Parathyroid adenoma (tissue), 2 donors: ENCODE measurements around the gene ANKRD63.

ENCODE experiments used
- H2AFZ ChIP-seq: fragments of 300-600 bp; sonication (generic); one replicate; pipeline ENCODE4 v1.7.0; 2017; ENCODE audit warnings: antibody characterized with exemption, mild to moderate bottlenecking
- H3K27ac ChIP-seq: fragments of 300-600 bp; sonication (generic); one replicate; pipeline ENCODE4 v1.7.0; 2017
- H3K27me3 ChIP-seq: fragments of 300-600 bp; sonication (generic); one replicate; pipeline ENCODE4 v1.7.0; 2017; ENCODE audit warnings: low read length; ENCODE audit not compliant: control insufficient read depth, insufficient read depth
- H3K36me3 ChIP-seq: fragments of 300-600 bp; sonication (generic); one replicate; pipeline ENCODE4 v1.7.0; 2017; ENCODE audit warnings: low read length; ENCODE audit not compliant: control insufficient read depth, insufficient read depth
- H3K4me1 ChIP-seq: fragments of 300-600 bp; sonication (generic); one replicate; pipeline ENCODE4 v1.7.0; 2017; ENCODE audit warnings: control low read depth
- H3K4me2 ChIP-seq: fragments of 300-600 bp; sonication (generic); one replicate; pipeline ENCODE4 v1.7.0; 2017; ENCODE audit warnings: low read length
- H3K4me3 ChIP-seq: fragments of 300-600 bp; sonication (generic); one replicate; pipeline ENCODE4 v1.7.0; 2017; ENCODE audit warnings: low read depth, low read length
- H3K79me2 ChIP-seq: fragments of 300-600 bp; sonication (generic); one replicate; pipeline ENCODE4 v1.7.0; 2017; ENCODE audit warnings: control low read depth
- H3K9ac ChIP-seq: fragments of 300-600 bp; sonication (generic); one replicate; pipeline ENCODE4 v1.7.0; 2017; ENCODE audit warnings: mild to moderate bottlenecking
- H3K9me3 ChIP-seq: fragments of 300-600 bp; sonication (generic); one replicate; pipeline ENCODE4 v1.7.0; 2017; ENCODE audit warnings: low read length; ENCODE audit not compliant: control insufficient read depth
- TF ChIP-seq, protein P1 (sequence below): fragments of 300-600 bp; sonication (generic); IDR thresholded peaks from one replicate; pipeline ENCODE4 v1.7.0; 2017; ENCODE audit warnings: antibody characterized with exemption, mild to moderate bottlenecking
- donor health status: primary hyperparathyroidism.

Gene ANKRD63

DNA sequence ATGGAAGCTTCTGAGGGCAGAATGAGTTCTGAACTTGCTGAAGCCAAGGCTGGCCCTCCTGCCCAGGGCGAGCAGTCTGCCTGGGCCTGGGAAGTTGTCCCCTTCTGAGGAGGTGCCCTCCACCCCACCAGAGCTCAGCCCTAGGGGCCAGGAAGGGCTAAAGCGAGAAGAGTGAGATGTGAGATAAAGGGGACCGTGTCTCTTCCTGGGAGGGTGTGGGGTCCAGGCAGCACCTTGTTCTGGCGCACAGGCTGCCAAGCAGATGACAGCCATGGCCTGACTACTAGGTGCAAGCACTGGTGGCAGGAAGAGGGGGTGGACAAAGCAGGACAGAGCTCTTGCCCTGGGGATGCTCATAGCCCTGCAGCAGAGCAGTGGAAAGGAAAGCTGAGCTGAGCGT is 40.3 kb downstream of the ANKRD63 start:
- no peaks in the 10 kb centered on the region for H3K27me3 ChIP-seq
- no peak overlapping the region for H3K9ac ChIP-seq
- no peaks in the 10 kb centered on the region for H3K4me1 ChIP-seq
- H3K36me3 ChIP-seq, result no peaks in the 10 kb centered on the region
- no peak overlapping the region for H3K4me2 ChIP-seq
- H3K4me3 ChIP-seq, result no peak overlapping the region
- H2AFZ ChIP-seq, result no peak overlapping the region
- TF ChIP-seq, protein P1, sequence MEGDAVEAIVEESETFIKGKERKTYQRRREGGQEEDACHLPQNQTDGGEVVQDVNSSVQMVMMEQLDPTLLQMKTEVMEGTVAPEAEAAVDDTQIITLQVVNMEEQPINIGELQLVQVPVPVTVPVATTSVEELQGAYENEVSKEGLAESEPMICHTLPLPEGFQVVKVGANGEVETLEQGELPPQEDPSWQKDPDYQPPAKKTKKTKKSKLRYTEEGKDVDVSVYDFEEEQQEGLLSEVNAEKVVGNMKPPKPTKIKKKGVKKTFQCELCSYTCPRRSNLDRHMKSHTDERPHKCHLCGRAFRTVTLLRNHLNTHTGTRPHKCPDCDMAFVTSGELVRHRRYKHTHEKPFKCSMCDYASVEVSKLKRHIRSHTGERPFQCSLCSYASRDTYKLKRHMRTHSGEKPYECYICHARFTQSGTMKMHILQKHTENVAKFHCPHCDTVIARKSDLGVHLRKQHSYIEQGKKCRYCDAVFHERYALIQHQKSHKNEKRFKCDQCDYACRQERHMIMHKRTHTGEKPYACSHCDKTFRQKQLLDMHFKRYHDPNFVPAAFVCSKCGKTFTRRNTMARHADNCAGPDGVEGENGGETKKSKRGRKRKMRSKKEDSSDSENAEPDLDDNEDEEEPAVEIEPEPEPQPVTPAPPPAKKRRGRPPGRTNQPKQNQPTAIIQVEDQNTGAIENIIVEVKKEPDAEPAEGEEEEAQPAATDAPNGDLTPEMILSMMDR, result no peak
- H3K27ac ChIP-seq, result no peak overlapping the region
- no peaks in the 10 kb centered on the region for H3K79me2 ChIP-seq
- H3K9me3 ChIP-seq, result no peaks in the 10 kb centered on the region

DNA sequence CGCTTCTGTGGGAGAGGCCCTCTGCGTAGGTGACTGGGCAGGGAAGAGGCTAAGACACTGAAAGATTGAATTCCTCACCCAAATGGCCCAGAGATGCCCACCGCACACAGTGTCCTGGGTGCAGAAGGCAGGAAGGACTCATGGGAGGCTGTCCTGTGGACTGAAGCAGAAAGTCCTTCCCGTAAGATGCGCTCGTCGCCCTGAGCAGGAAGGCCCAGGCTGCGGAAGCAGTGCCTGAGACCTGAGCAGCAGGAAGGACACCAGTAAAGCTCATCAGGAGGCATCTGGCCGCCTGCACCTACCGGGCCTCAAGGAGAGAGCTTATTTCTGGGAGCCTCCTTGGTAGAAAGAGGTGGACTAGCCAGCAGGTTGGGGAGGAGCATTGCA is 40.7 kb downstream of the ANKRD63 start:
- Histone ChIP-seq H3K36me3 (no peaks in the 10 kb centered on the region), H2AFZ (no peak overlapping the region), H3K27me3 (no peaks in the 10 kb centered on the region), H3K4me3 (no peak overlapping the region), H3K9ac (no peak overlapping the region), H3K27ac (no peak overlapping the region), H3K4me1 (no peaks in the 10 kb centered on the region), H3K9me3 (no peaks in the 10 kb centered on the region), H3K4me2 (no peak overlapping the region), H3K79me2 (no peaks in the 10 kb centered on the region)
- TF ChIP-seq, protein P1, result no peak

DNA sequence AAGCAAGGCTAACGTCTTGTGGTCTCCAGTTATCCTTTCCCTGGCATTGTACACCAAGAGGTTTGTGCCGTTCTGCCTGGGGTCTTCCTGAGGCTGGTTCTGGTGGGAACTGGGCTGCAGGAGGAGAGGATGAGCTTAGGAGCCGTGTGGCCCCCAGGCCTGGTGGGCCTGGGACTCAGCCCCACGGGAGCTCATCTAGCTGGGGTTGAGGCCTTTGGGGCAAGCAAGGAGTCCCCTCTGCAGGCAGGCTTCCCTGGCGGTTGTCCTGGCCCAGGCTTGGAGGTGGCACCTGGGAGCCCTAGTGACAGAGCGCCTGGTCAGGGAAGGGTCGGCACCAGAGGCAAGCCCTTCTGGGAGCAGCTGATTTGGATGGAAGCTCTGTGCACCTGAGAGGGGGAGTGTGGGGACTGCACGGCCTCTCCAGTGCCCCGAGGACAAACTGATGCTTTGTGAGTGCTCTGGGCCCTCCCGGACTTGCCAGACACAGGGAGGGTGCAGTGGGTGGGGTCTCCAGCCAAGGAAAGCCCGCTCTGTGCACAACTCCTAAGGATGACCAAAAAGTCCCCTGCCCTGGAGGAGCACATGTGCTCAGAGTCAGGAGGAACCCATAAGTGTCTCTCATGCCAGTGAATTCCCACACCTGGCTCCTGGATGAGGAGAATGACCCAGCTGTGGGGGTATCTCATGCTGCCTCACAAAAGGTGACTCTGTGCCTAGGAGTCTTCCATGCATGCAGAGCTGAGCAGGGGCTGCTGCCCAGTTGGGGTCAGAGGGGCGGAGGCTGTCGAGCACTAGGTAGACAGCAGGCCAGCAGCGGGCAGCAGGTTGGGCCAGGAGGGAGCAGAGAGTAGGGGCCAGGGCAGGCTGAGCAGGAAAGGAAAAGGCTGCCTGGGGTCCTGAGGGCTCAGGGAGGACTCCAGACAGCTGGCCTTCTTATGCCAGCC is 41.3 kb downstream of the ANKRD63 start:
- no peaks in the 10 kb centered on the region for H3K9me3 ChIP-seq

DNA sequence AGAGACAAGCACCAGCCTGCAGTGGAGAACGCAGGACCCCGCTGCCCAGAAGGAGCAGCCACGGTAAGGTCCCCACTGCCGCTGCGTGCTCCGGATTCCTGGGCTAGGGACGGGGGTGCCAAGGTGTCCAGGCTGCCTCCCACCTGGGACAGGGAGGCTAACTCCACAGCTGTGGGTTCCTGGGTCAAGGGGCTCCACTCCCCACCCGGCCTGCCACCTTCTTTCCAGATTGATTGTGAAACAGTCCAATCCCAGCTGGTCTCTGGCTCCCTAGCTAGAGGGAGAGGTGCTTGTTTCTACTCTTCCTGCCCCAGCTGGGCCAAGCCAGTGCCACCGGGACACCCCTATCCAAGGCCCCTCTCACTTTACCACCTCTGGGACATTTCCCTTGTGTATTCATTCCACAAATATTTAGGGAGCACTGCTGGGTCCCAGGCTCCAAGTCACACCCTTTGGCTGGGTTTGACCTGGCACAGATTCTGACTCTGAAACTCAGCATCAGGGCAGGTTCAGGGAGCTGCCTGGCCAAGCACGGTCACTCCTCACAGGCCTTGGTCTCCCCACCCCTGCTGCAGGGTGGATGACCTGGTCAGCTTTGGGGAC is 42.1 kb downstream of the ANKRD63 start:
- H3K9ac ChIP-seq, result no peak overlapping the region
- H3K79me2 ChIP-seq, result no peaks in the 10 kb centered on the region
- no peaks in the 10 kb centered on the region for H3K36me3 ChIP-seq
- no peaks in the 10 kb centered on the region for H3K4me1 ChIP-seq
- no peak overlapping the region for H3K4me2 ChIP-seq
- no peak overlapping the region for H3K4me3 ChIP-seq
- TF ChIP-seq, protein P1, result no peak
- H2AFZ ChIP-seq, result no peak overlapping the region
- no peak overlapping the region for H3K27ac ChIP-seq
- H3K9me3 ChIP-seq, result no peaks in the 10 kb centered on the region
- H3K27me3 ChIP-seq, result no peaks in the 10 kb centered on the region

More for the DNA sequence above, 41.3 kb downstream of the ANKRD63 start:
- no peaks in the 10 kb centered on the region for H3K27me3 ChIP-seq
- H3K36me3 ChIP-seq, result no peaks in the 10 kb centered on the region
- H3K4me3 ChIP-seq, result no peak overlapping the region
- no peak overlapping the region for H3K9ac ChIP-seq
- H3K27ac ChIP-seq, result no peak overlapping the region
- no peaks in the 10 kb centered on the region for H3K4me1 ChIP-seq
- TF ChIP-seq, protein P1, result no peak
- H2AFZ ChIP-seq, result no peak overlapping the region
- H3K4me2 ChIP-seq, result no peak overlapping the region
- H3K79me2 ChIP-seq, result no peaks in the 10 kb centered on the region
